K562 (cell line): ENCODE data around the gene HFE. TPM values are rescaled to one million over a fixed set of nuclear protein-coding genes. Genes with fewer than 3 reads are reported as not detected.
A peak's percentile ranks its signal among the peaks of the same experiment; 100 is the strongest.

ENCODE experiments used
- ATAC-seq: fragments of 200-7000 bp; cut with Tn5 transposase; 3 replicates; pipeline ENCODE4 v1.9.1; 2020; ENCODE audit warnings: moderate library complexity
- BruUV-seq: library from RNA; stranded (reverse); fragments of 400-500 nt; replicated peaks from 2 replicates; lab custom pipeline; 2021; lab: Mats Ljungman, UMichigan
- CTCF ChIA-PET: fragments of 300-600 bp; formaldehyde crosslinking; extraction: SDS; loops from one replicate; lab custom pipeline; 2021; ENCODE audit warnings: low intra/inter-chr PET ratio; lab: Yijun Ruan, JAX
- POLR2A ChIA-PET: fragments of 300-600, 350-650 bp; sonication (Branson Sonifier 250); formaldehyde crosslinking; extraction: SDS; loops from one replicate; lab custom pipeline; 2021; ENCODE audit warnings: antibody characterized with exemption, inconsistent platforms; lab: Yijun Ruan, JAX
- DNase-seq, 4 experiments: peaks; one replicate each; pipeline versions ENCODE4 v3.0.0 to v3.0.0-alpha.2; 2011 to 2018; ENCODE audit warnings: low spot score in 3 of 4, mixed read lengths in 3 of 4; ENCODE audit errors: extremely low read depth in 1 of 4
- FAIRE-seq: peaks from 2 replicates; lab custom pipeline; 2011; peaks lifted over from hg19 to GRCh38; lab: Jason Lieb, UNC
- H2AFZ ChIP-seq: 2 replicates; pipeline ENCODE4 v1.6.0; 2011; ENCODE audit warnings: low read depth, low read length, control low read depth, inconsistent platforms
- H3K27ac ChIP-seq: fragments of 200-600 bp; 3 replicates; pipeline ENCODE4 v1.8.0; 2011; ENCODE audit warnings: low read depth, mild to moderate bottlenecking, control low read depth, inconsistent platforms, low read length, moderate library complexity, mixed read lengths; ENCODE audit errors: extremely low read depth
- H3K27me3 ChIP-seq, 2 experiments: fragments of 300-600 bp in 1 of 2; 2 replicates in 1 of 2; 3 replicates in 1 of 2; pipeline versions ENCODE4 v1.6.0 to v1.8.0; 2011; ENCODE audit warnings: inconsistent platforms in 2 of 2, low read length in 2 of 2, mild to moderate bottlenecking in 1 of 2, mixed read lengths in 1 of 2, moderate library complexity in 1 of 2; ENCODE audit not compliant: control insufficient read depth in 2 of 2, insufficient read depth in 2 of 2
- H3K36me3 ChIP-seq: fragments of 300-600 bp; 3 replicates; pipeline ENCODE4 v1.8.0; 2011; ENCODE audit warnings: mild to moderate bottlenecking, low read length, inconsistent platforms; ENCODE audit not compliant: control insufficient read depth, insufficient read depth
- H3K4me1 ChIP-seq, 2 experiments: fragments of 200-600 bp in 1 of 2; replicated peaks in 1 of 2; 2 replicates in 1 of 2; 3 replicates in 1 of 2; pipeline versions ENCODE4 v1.5.1 to v1.8.0; 2011; ENCODE audit warnings: inconsistent platforms in 2 of 2, low read length in 2 of 2, mild to moderate bottlenecking in 1 of 2, mixed read lengths in 1 of 2, moderate library complexity in 1 of 2; ENCODE audit not compliant: control insufficient read depth in 2 of 2, insufficient read depth in 2 of 2
- H3K4me2 ChIP-seq: 2 replicates; pipeline ENCODE4 v1.6.1; 2011; ENCODE audit warnings: low read length, control low read depth, inconsistent platforms, mixed read lengths; ENCODE audit not compliant: insufficient read depth
- H3K4me3 ChIP-seq: fragments of 200-600 bp; sonication (generic), shearing (Covaris generic); 2 replicates; pipeline ENCODE4 v1.5.1; 2016; ENCODE audit warnings: control low read depth, inconsistent platforms
- H3K79me2 ChIP-seq: fragments of 200-600 bp; 3 replicates; pipeline ENCODE4 v1.8.0; 2011; ENCODE audit warnings: low read length, inconsistent platforms; ENCODE audit not compliant: control insufficient read depth, insufficient read depth
- H3K9ac ChIP-seq, 2 experiments: 2 replicates each; pipeline versions ENCODE4 v1.6.0 to v1.6.1; 2011; ENCODE audit warnings: low read depth in 2 of 2, low read length in 2 of 2, control low read depth in 1 of 2, inconsistent platforms in 1 of 2, mild to moderate bottlenecking in 1 of 2, mixed read lengths in 1 of 2; ENCODE audit not compliant: insufficient read depth in 1 of 2
- H3K9me1 ChIP-seq: one replicate; pipeline ENCODE4 v1.6.0; 2011; ENCODE audit warnings: inconsistent platforms, mild to moderate bottlenecking, low read length, moderate library complexity; ENCODE audit not compliant: control insufficient read depth, insufficient read depth
- H3K9me3 ChIP-seq: replicated peaks from 2 replicates; pipeline ENCODE4 v1.5.1; 2011; ENCODE audit warnings: low read depth, low read length, inconsistent platforms; ENCODE audit not compliant: control insufficient read depth, insufficient read depth
- H4K20me1 ChIP-seq: replicated peaks from 2 replicates; pipeline ENCODE4 v1.6.1; 2011; ENCODE audit warnings: low read length, inconsistent platforms, mixed read lengths; ENCODE audit not compliant: control insufficient read depth, insufficient read depth
- BHLHE40 ChIP-seq: IDR thresholded peaks from 2 replicates; pipeline ENCODE4 v1.6.1; 2011; ENCODE audit warnings: low read length, improper control_type of control experiment
- CGGBP1 ChIP-seq: fragments of 250-450 bp; sonication (Bioruptor Pico); IDR thresholded peaks from 2 replicates; pipeline ENCODE4 v1.9.0; 2021; ENCODE audit warnings: mild to moderate bottlenecking
- CHAMP1 ChIP-seq: fragments of 450-650 bp; IDR thresholded peaks from 2 replicates; pipeline ENCODE4 v1.6.1; 2016; ENCODE audit warnings: mild to moderate bottlenecking
- CHD2 ChIP-seq: IDR thresholded peaks from 2 replicates; pipeline ENCODE4 v1.6.1; 2011; ENCODE audit warnings: low read depth, low read length
- FIP1L1 ChIP-seq: fragments of 200-400 bp; formaldehyde crosslinking; IDR thresholded peaks from 2 replicates; pipeline ENCODE4 v1.6.1; 2018; ENCODE audit warnings: mild to moderate bottlenecking, low read depth, low read length; ENCODE audit not compliant: poor library complexity, severe bottlenecking
- POLR2AphosphoS5 ChIP-seq: IDR thresholded peaks from 2 replicates; pipeline ENCODE4 v1.6.1; 2011; ENCODE audit warnings: mild to moderate bottlenecking, low read depth, low read length, moderate library complexity; ENCODE audit not compliant: control insufficient read depth, insufficient read depth
- PPARD ChIP-seq: fragments of 250-450 bp; sonication (Bioruptor Pico); IDR thresholded peaks from 2 replicates; pipeline ENCODE4 v1.8.0; 2022; ENCODE audit warnings: inconsistent platforms, mild to moderate bottlenecking, moderate library complexity
- RBFOX2 ChIP-seq: fragments of 200-400 bp; formaldehyde crosslinking; IDR thresholded peaks from 2 replicates; pipeline ENCODE4 v1.6.1; 2017; ENCODE audit warnings: low read depth, mild to moderate bottlenecking, low read length, moderate library complexity
- SUPT5H ChIP-seq: fragments of 450-650 bp; IDR thresholded peaks from 2 replicates; pipeline ENCODE4 v1.6.1; 2016
- VEZF1 ChIP-seq: fragments of 200-800 bp; sonication (Bioruptor generic); IDR thresholded peaks from 2 replicates; pipeline ENCODE4 v1.6.1; 2017; ENCODE audit warnings: missing genetic modification characterization, missing compliant biosample characterization
- ZBTB5 ChIP-seq: fragments of 450-650 bp; IDR thresholded peaks from 2 replicates; pipeline ENCODE4 v1.6.1; 2017; ENCODE audit warnings: antibody characterized with exemption
- ZNF830 ChIP-seq: fragments of 250-450 bp; sonication (Bioruptor Pico); IDR thresholded peaks from 2 replicates; pipeline ENCODE4 v1.5.0; 2021; ENCODE audit warnings: mild to moderate bottlenecking
- WGBS: fragments of 100-300 bp; shearing (Covaris generic); methylation state at CpG from one replicate; pipeline ENCODE4 v1.1.6; 2016; ENCODE audit warnings: low coverage, mixed read lengths; ENCODE audit not compliant: insufficient coverage; ENCODE audit errors: missing lambda C conversion rate; 5-methylcytosine and 5-hydroxymethylcytosine counted together
- in situ Hi-C: fragments of 300-500 bp; cut with MboI; formaldehyde crosslinking; loops from 4 replicates; pipeline ENCODE4 v1.15.0; 2018; ENCODE audit warnings: inconsistent platforms, mixed read lengths
- intact Hi-C: fragments of 100-400 bp; cut with micrococcal nuclease; formaldehyde crosslinking; loops from 2 replicates; pipeline ENCODE4 v1.14.2; 2022
- polyA plus RNA-seq, 8 experiments: library from polyadenylated mRNA; depleted of rRNA in 4 of 8; stranded (reverse) in 5 of 8; unstranded in 3 of 8; fragments of >200 nt; fragmentation: Nextera tagmentation in 2 of 8; fragmentation: Illumina TruSeq in 1 of 8; extraction: Ambion mirVana in 2 of 8; extraction: Trizol in 1 of 8; gene quantifications; 2 replicates each; pipeline versions ENCODE4 v1.2.1 to v1.2.3, GENCODE V29; 2011 to 2014; ENCODE audit warnings: inconsistent platforms in 1 of 8, missing spikeins in 1 of 8
- total RNA-seq, 7 experiments: library from RNA; depleted of rRNA in 6 of 7; stranded (reverse); fragments of >200 nt in 6 of 7; fragmentation: Illumina TruSeq in 2 of 7; extraction: Trizol in 2 of 7; gene quantifications; 2 replicates each; pipeline versions ENCODE4 v1.2.1 to v1.2.3, GENCODE V29; 2011 to 2021; ENCODE audit warnings: low replicate concordance in 1 of 7

The HFE gene
- total and polyA plus RNA-seq, 9 of the 15 experiments (the other 6 are each of a cell fraction or from before 2014, with no cell fraction given), result 0.14 to 1.2 (median 0.76) TPM

GRCh38 chr6:26130581-26131249, 43.5 kb downstream of the HFE start (continued):
- TF ChIP-seq POLR2AphosphoS5, result peak; percentile 25; the same call in 1 of the 2 replicates
- peak; percentile 67 for TF ChIP-seq SUPT5H

- CTCF ChIA-PET, result no interaction called here
- TF ChIP-seq BHLHE40, result no peak
- TF ChIP-seq PPARD, result no peak
- TF ChIP-seq CHD2, result peak; percentile 17; the same call in 1 of the 2 replicates
- peak; percentile 42 for TF ChIP-seq FIP1L1
- TF ChIP-seq SUPT5H, result 0 out of 2 replicates have a peak, but pooled peaks have one; percentile 52
- peak; percentile 20 for TF ChIP-seq POLR2AphosphoS5
- 0 out of 2 replicates have a peak, but pooled peaks have one; percentile 48 for TF ChIP-seq CGGBP1 (CRISPR knock-in tag)
- TF ChIP-seq VEZF1 (CRISPR knock-in tag), result no peak
- no peak for TF ChIP-seq CHAMP1
- no peak for TF ChIP-seq ZNF830 (CRISPR knock-in tag)
- no peak for TF ChIP-seq ZBTB5
- 0 out of 2 replicates have a peak, but pooled peaks have one; percentile 21 for TF ChIP-seq RBFOX2
Measured at GRCh38 chr6:26131618-26132017, 44.4 kb downstream of the HFE start.

More at GRCh38 chr6:26131618-26132017, 44.4 kb downstream of the HFE start:
- H3K27me3 ChIP-seq, result no peaks in the 10 kb centered on the region
- H3K4me1 ChIP-seq, result peaks cover 3 to 31% of the 10 kb centered on the region in 2 experiments; a peak in 3 of 5 replicates
- H3K79me2 ChIP-seq, result peaks cover 98% of the 10 kb centered on the region
- no peak overlapping the region for H3K4me3 ChIP-seq
- POLR2A ChIA-PET, result interaction anchor here (0.7 to 9.3 kb wide), 11 partner anchors 9 to 428 kb away, joined by 3 to 103 read pairs (median 4); a partner anchor contains a TSS
- intact Hi-C loops, result no loop called here
- FAIRE-seq (no peak), ATAC-seq (peak; percentile 8; the same call in 1 of the 3 replicates), DNase-seq (no peak)
- peaks cover 11% of the 10 kb centered on the region for H3K9me1 ChIP-seq
- no peak overlapping the region for H3K9ac ChIP-seq
- no peak overlapping the region for H2AFZ ChIP-seq
- peaks cover 59% of the 10 kb centered on the region for H4K20me1 ChIP-seq
- H3K27ac ChIP-seq, result 0 out of 3 replicates have a peak overlapping the region, but pooled peaks have one; percentile 16
- WGBS, result 59% methylated on average over 3 of the region's 3 CpGs
- no peaks in the 10 kb centered on the region for H3K9me3 ChIP-seq
- peak overlapping the region; percentile 15; the same call in 1 of the 2 replicates for H3K4me2 ChIP-seq
- peaks cover 98% of the 10 kb centered on the region for H3K36me3 ChIP-seq
- no TSS peak for BruUV-seq
- in situ Hi-C loops, result no loop called here
